ENCODE data around the gene SREBF1.

Gene SREBF1

GRCh38 chr17:17857496-17857895 lies 20.7 kb upstream of the SREBF1 start:
- no peak for DNase-seq

- no peak for DNase-seq
Measured at GRCh38 chr17:17856386-17856785, 19.6 kb upstream of the SREBF1 start.

- DNase-seq, result no peak
Measured at GRCh38 chr17:17855976-17856375, 19.2 kb upstream of the SREBF1 start.

- no peak for DNase-seq
Measured at GRCh38 chr17:17853811-17854447, 17.1 kb upstream of the SREBF1 start.

GRCh38 chr17:17852930-17853329 lies 16.1 kb upstream of the SREBF1 start:
- no peak for DNase-seq

GRCh38 chr17:17851103-17852002 lies 14.6 kb upstream of the SREBF1 start:
- DNase-seq, result no peak

- peak; percentile 22 for DNase-seq
Measured at GRCh38 chr17:17849845-17850373, 13.1 kb upstream of the SREBF1 start.

GRCh38 chr17:17849147-17849820 lies 12.5 kb upstream of the SREBF1 start:
- DNase-seq, result peak; percentile 52

GRCh38 chr17:17848311-17849082 lies 11.7 kb upstream of the SREBF1 start:
- no peak for DNase-seq

GRCh38 chr17:17847726-17848125 lies 10.9 kb upstream of the SREBF1 start:
- DNase-seq, result no peak

- no peak for DNase-seq
Measured at GRCh38 chr17:17847118-17847689, 10.4 kb upstream of the SREBF1 start.

- DNase-seq, result no peak
Measured at GRCh38 chr17:17846645-17847044, 9.9 kb upstream of the SREBF1 start.

GRCh38 chr17:17846003-17846402 lies 9.2 kb upstream of the SREBF1 start:
- no peak for DNase-seq

- DNase-seq, result no peak
Measured at GRCh38 chr17:17845046-17845775, 8.4 kb upstream of the SREBF1 start.

GRCh38 chr17:17844500-17844899 lies 7.7 kb upstream of the SREBF1 start:
- DNase-seq, result no peak

- DNase-seq, result no peak
Measured at GRCh38 chr17:17844079-17844478, 7.3 kb upstream of the SREBF1 start.

GRCh38 chr17:17843096-17843495 lies 6.3 kb upstream of the SREBF1 start:
- no peak for DNase-seq

- DNase-seq, result no peak
Measured at GRCh38 chr17:17842111-17842876, 5.5 kb upstream of the SREBF1 start.

- DNase-seq, result no peak
Measured at GRCh38 chr17:17841601-17842025, 4.8 kb upstream of the SREBF1 start.

GRCh38 chr17:17840751-17841591 lies 4.2 kb upstream of the SREBF1 start:
- no peak for DNase-seq

All from COR-L47 (cell line).